Measurements from ENCODE around the gene ARL16. TPM values are rescaled to one million over a fixed set of nuclear protein-coding genes. Genes with fewer than 3 reads are reported as not detected.

ARL16 gene
- polyA plus RNA-seq, 1 donor from 2014 or later, result 156 TPM

- no peaks in the 10 kb centered on the region for H3K36me3 ChIP-seq (ENCODE audit: insufficient read depth, low read length)
- TF ChIP-seq POLR2AphosphoS5 (IDR thresholded peaks at IDR 0.05) (no peak), MXI1 (conservative IDR thresholded peaks at IDR 0.05; ENCODE audit: poor library complexity, severe bottlenecking) (no peak), REST (IDR thresholded peaks at IDR 0.05; ENCODE audit: borderline replicate concordance) (no peak), CTCF (IDR thresholded peaks at IDR 0.05; ENCODE audit: poor library complexity, severe bottlenecking) (no peak), EP300 (conservative IDR thresholded peaks at IDR 0.05; ENCODE audit: poor library complexity, severe bottlenecking) (no peak), EZH2 (IDR thresholded peaks at IDR 0.05; ENCODE audit: borderline replicate concordance, insufficient read depth, low read length, poor library complexity, severe bottlenecking) (no peak), RAD21 (conservative IDR thresholded peaks at IDR 0.05) (no peak), TAF1 (IDR thresholded peaks at IDR 0.05; ENCODE audit: low read depth) (no peak), SMC3 (conservative IDR thresholded peaks at IDR 0.05; ENCODE audit: poor library complexity) (no peak)
- no peak overlapping the region for H2AFZ ChIP-seq (ENCODE audit: low read depth, low read length)
- no peaks in the 10 kb centered on the region for H3K27me3 ChIP-seq (ENCODE audit: insufficient read depth, low read depth, low read length)
- H4K20me1 ChIP-seq (ENCODE audit: insufficient read depth), result peaks cover 7% of the 10 kb centered on the region
- H3K9me3 ChIP-seq (ENCODE audit: low read length), result no peaks in the 10 kb centered on the region
- no peak overlapping the region for H3K9ac ChIP-seq (ENCODE audit: low read length)
- H3K4me2 ChIP-seq (ENCODE audit: low read length), result no peak overlapping the region
- H3K9me2 ChIP-seq (ENCODE audit: insufficient read depth, low read length), result no peaks in the 10 kb centered on the region
- H3K79me2 ChIP-seq (replicated peaks; ENCODE audit: insufficient read depth, low read length), result peaks cover 34% of the 10 kb centered on the region
- H3F3A ChIP-seq (ENCODE audit: insufficient read depth, low read length, poor library complexity, severe bottlenecking), result no peaks in the 10 kb centered on the region
- no peak overlapping the region for H3K27ac ChIP-seq (ENCODE audit: low read length)
- no peak overlapping the region for H3K4me3 ChIP-seq (ENCODE audit: low read length)
Observed at GRCh38 chr17:81686614-81687013, 3.0 kb upstream of the ARL16 start.

GRCh38 chr17:81685108-81685507, 1.5 kb upstream of the ARL16 start:
- Histone ChIP-seq H3K27ac (ENCODE audit: low read length) (no peak overlapping the region), H3K4me3 (ENCODE audit: low read length) (peak overlapping the region; percentile 100), H3K9ac (ENCODE audit: low read length) (peak overlapping the region; percentile 80), H3K79me2 (replicated peaks; ENCODE audit: insufficient read depth, low read length) (peaks cover 37% of the 10 kb centered on the region), H3K27me3 (ENCODE audit: insufficient read depth, low read depth, low read length) (no peaks in the 10 kb centered on the region), H3K9me2 (ENCODE audit: insufficient read depth, low read length) (no peaks in the 10 kb centered on the region), H2AFZ (ENCODE audit: low read depth, low read length) (no peak overlapping the region), H3F3A (ENCODE audit: insufficient read depth, low read length, poor library complexity, severe bottlenecking) (no peaks in the 10 kb centered on the region), H3K4me2 (ENCODE audit: low read length) (no peak overlapping the region), H4K20me1 (ENCODE audit: insufficient read depth) (peaks cover 7% of the 10 kb centered on the region), H3K9me3 (ENCODE audit: low read length) (no peaks in the 10 kb centered on the region), H3K36me3 (ENCODE audit: insufficient read depth, low read length) (no peaks in the 10 kb centered on the region)
- TF ChIP-seq RAD21 (conservative IDR thresholded peaks at IDR 0.05) (no peak), MXI1 (conservative IDR thresholded peaks at IDR 0.05; ENCODE audit: poor library complexity, severe bottlenecking) (no peak), EZH2 (IDR thresholded peaks at IDR 0.05; ENCODE audit: borderline replicate concordance, insufficient read depth, low read length, poor library complexity, severe bottlenecking) (no peak), POLR2AphosphoS5 (IDR thresholded peaks at IDR 0.05) (no peak), REST (IDR thresholded peaks at IDR 0.05; ENCODE audit: borderline replicate concordance) (no peak), EP300 (conservative IDR thresholded peaks at IDR 0.05; ENCODE audit: poor library complexity, severe bottlenecking) (no peak), CTCF (IDR thresholded peaks at IDR 0.05; ENCODE audit: poor library complexity, severe bottlenecking) (no peak), SMC3 (conservative IDR thresholded peaks at IDR 0.05; ENCODE audit: poor library complexity) (no peak), TAF1 (IDR thresholded peaks at IDR 0.05; ENCODE audit: low read depth) (no peak)

Measured in neural cell (in vitro differentiated cells).